Measurements from ENCODE around the gene FAM181A.

Gene FAM181A

DNA sequence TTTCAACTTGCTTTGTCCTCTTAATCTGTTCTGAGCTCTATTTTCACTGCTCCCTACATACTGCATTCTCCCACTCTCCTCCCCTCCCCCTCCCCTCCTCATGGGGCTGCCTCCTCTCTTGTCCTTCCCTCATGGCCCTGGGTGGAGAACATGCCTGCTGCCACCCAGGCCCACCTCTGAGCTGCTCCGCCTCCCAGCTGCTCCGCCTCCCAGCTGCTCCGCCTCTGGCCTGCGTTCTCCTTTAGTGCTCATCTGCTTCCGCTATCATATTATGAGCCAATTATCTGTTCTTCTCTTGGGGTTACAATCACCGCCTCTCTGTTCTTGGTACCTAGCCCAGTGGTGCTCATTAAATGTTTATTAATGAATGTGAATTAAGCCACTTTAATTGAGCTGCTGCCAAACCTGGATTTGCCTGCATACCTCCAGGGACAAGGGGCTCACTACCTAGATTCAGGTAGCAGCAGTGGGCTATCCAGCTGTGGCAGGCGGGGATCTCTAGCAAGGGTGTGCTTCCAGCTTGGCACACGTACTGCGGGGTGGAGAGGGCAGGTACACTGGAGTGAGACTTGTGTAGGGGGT, 32.0 kb upstream of the FAM181A start:
- in situ Hi-C loops (cut with MboI; ENCODE audit: low pct_unique_long_range_greater_than_20kb, low sequenced_read_pairs, unreplicated experiment): no loop called here
- no peak for DNase-seq (ENCODE audit: low spot score)
- TF ChIP-seq, protein P1, sequence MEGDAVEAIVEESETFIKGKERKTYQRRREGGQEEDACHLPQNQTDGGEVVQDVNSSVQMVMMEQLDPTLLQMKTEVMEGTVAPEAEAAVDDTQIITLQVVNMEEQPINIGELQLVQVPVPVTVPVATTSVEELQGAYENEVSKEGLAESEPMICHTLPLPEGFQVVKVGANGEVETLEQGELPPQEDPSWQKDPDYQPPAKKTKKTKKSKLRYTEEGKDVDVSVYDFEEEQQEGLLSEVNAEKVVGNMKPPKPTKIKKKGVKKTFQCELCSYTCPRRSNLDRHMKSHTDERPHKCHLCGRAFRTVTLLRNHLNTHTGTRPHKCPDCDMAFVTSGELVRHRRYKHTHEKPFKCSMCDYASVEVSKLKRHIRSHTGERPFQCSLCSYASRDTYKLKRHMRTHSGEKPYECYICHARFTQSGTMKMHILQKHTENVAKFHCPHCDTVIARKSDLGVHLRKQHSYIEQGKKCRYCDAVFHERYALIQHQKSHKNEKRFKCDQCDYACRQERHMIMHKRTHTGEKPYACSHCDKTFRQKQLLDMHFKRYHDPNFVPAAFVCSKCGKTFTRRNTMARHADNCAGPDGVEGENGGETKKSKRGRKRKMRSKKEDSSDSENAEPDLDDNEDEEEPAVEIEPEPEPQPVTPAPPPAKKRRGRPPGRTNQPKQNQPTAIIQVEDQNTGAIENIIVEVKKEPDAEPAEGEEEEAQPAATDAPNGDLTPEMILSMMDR (IDR thresholded peaks at IDR 0.05; ENCODE audit: extremely low read depth, insufficient read depth, missing control alignments): no peak

DNA sequence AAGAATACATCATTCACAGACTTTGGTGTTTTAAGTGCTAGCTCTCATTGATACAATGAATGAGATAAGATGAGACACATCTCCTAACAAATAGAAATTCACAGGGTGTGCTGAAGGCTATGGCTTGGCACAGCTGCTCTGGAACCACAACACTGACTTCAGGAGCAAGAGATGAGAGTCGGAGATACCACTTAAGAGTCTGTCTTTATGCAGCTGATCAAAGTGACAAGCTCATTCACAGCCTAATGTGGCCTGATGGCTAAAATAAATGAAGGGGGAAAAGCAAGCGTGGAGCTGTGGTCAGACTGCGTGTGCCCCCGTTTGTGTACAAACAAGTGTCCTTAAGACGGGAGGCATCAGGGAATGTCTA, 29.7 kb upstream of the FAM181A start:
- TF ChIP-seq, protein P1 (IDR thresholded peaks at IDR 0.05; ENCODE audit: extremely low read depth, insufficient read depth, missing control alignments): no peak
- in situ Hi-C loops (cut with MboI; ENCODE audit: low pct_unique_long_range_greater_than_20kb, low sequenced_read_pairs, unreplicated experiment): no loop called here
- no peak for DNase-seq (ENCODE audit: low spot score)

DNA sequence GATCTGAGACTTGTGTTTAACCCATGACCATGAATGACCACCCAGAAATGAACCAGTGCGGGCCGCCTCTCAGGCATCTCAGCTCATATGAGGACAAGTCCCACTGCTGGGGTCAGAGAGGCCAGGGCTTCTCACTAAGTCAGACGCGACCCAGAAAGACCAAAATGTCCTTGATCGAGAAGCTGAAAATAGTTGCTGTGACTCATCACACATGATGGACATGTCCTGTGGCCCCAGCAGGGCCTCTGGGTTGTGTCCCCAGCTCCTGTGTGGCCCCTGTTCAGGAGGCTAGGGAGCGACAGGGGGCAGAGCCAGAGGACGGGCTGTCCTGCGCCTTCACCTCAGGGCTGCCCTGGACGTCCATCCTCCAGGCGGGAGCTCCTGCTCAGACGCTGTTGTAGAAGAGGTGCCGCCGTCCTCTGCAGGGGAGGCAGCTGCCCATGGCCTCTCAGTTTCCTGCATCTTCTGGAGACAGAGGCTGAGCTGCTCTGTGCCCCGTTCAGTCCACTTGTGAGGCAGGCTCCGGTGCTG, 29.0 kb upstream of the FAM181A start:
- no peak for DNase-seq (ENCODE audit: low spot score)
- in situ Hi-C loops (cut with MboI; ENCODE audit: low pct_unique_long_range_greater_than_20kb, low sequenced_read_pairs, unreplicated experiment): no loop called here
- TF ChIP-seq, protein P1 (IDR thresholded peaks at IDR 0.05; ENCODE audit: extremely low read depth, insufficient read depth, missing control alignments): no peak

DNA sequence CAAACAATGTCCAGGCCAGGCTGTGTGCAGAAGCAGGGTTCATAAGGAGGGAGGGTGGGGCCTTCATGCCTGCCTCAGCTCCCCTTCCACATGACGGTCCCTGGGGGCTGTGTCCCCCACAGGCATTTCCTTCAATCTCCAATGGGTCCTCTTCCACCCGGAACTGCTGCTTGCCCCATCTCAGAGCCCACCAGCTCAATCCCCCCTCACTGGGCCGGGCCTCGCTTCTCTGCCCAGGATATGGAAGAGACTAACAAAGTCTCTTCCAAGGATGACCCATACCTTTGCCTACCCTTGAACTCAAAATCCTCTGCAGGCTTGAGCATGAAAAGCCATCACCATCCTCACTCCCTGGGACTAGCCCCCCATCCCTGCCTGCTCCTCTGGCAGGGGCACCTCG, 28.4 kb upstream of the FAM181A start:
- in situ Hi-C loops (cut with MboI; ENCODE audit: low pct_unique_long_range_greater_than_20kb, low sequenced_read_pairs, unreplicated experiment): no loop called here
- TF ChIP-seq, protein P1 (IDR thresholded peaks at IDR 0.05; ENCODE audit: extremely low read depth, insufficient read depth, missing control alignments): no peak
- DNase-seq (ENCODE audit: low spot score): no peak

DNA sequence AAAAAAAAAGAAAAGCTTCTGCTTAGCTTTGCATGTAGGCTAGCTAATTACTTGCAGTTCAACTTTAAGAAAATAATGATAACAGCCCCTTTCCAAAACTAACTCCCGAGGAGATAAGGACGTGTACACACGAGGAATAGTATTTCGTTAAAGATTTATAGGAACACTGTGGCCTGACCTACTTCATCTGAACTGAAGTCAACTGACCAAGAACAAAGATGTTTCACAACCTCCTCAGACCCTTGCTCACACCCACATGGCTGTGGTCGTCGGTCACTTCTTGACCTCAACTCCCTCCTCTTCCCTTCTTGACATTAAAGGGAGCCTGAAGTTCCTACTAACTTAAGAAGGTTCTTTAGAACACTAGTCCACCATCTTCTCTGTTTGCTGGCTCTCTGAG, 25.3 kb upstream of the FAM181A start:
- DNase-seq (ENCODE audit: low spot score): no peak
- TF ChIP-seq, protein P1 (IDR thresholded peaks at IDR 0.05; ENCODE audit: extremely low read depth, insufficient read depth, missing control alignments): no peak
- in situ Hi-C loops (cut with MboI; ENCODE audit: low pct_unique_long_range_greater_than_20kb, low sequenced_read_pairs, unreplicated experiment): no loop called here

DNA sequence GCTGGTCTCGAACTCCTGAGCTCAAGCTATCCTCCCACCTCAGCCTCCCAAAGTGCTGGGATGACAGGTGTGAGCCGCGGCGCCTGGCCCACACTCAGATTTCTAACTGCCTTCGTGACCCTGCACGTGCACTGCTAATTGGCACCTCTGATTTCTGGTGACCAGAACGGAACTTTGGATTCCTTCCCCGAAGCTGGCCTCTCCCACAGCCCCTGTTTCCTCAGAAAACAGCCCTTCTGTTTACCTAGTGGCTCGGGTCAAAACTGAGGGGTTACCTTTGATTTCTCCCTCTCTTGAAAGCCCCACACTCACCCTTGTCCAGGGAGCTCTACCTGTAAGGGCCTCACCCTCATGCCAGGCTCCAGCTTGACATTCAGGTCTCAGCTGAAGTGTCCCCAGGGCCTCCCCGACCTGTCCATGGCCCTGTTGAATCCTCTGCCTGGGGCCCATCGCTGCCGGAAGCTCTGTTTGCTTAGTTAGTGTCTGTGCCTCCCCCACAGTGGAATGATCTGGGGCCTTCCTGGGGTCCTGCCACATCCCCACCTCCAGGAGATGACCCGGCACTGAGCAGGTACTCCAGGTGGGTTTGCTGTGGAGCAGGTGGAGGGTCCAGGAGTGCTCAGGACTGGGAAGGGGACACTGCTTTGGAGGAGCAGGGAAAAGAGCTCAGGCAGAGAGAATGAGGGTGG, 24.4 kb upstream of the FAM181A start:
- in situ Hi-C loops (cut with MboI; ENCODE audit: low pct_unique_long_range_greater_than_20kb, low sequenced_read_pairs, unreplicated experiment): no loop called here
- no peak for DNase-seq (ENCODE audit: low spot score)
- TF ChIP-seq, protein P1 (IDR thresholded peaks at IDR 0.05; ENCODE audit: extremely low read depth, insufficient read depth, missing control alignments): no peak
